Jurkat, Clone E6-1 (cell line): ENCODE data around the gene ARRB2.

Experiments used
- DNase-seq: peaks from one replicate; pipeline ENCODE4 v3.0.0-alpha.2; 2011; ENCODE audit warnings: low read depth, low spot score
- H3K4me3 ChIP-seq: 2 replicates; pipeline ENCODE4 v1.5.1; 2011; ENCODE audit warnings: mild to moderate bottlenecking, low read length, control low read depth, moderate library complexity

ARRB2 gene

DNA sequence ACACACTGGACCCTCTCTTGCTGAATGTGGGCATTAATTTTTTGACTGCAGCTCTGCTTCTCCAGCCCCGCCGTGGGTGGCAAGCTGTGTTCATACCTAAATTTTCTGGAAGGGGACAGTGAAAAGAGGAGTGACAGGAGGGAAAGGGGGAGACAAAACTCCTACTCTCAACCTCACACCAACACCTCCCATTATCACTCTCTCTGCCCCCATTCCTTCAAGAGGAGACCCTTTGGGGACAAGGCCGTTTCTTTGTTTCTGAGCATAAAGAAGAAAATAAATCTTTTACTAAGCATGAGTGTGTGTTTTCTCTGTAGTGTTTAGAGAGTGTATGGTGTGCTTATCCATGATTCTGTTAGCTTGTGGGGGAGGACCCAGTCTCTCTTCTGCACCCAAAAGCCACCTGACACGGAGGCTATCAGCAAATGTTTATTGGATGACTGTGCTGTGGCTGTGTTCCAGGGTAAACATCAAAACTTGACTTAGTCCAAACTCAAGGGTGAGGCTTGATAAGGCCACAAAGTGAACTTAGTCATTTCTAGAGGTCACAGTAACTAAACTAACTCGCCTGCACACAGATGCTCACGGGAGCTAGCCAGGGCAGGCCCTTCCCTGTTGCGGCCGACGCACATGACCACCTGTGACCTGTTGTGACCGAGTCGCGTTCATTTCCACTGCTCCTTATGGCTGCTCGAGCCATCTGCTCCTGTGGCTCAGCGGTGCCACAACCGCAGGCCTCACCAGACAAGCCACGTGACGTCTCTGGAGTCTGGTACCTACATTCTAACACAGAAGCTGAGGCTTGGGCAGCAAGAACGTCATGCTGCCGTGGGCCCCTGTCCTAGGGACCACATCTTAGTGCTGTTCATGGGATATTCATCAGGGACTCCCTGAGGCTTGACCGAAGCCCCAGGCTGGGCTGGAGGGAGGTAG, 11.0 kb downstream of the ARRB2 start:
- DNase-seq = no peak
- no peak overlapping the region for H3K4me3 ChIP-seq

DNA sequence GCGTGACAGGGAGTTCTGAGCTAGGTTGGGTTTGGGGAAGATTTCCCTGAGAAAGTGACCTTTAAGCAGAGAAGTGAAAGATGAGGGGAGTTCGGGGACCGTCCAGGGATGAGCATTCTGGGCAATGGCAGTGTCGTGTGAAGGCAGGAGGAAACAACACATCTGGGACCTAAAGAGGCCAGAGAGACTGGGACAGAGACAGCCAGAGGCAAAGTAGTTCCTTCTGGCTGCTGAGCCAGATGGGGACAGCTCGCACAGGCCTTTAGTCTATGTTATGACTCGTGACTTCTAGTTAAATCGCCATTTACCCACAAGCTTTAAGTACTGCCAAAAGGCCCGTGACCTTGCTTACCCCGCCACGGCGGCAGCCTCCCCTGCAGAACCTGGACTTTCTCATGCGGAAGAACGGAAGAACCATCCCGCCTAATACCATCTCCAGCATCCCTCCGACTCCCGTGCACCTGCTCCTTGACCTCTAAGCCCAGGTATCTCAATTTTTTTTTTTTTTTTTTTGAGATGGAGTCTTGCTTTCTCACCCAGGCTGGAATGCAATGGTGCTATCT, 12.3 kb downstream of the ARRB2 start:
- DNase-seq = no peak
- H3K4me3 ChIP-seq = no peak overlapping the region

- DNase-seq = no peak
- no peak overlapping the region for H3K4me3 ChIP-seq
These were observed 14.2 kb downstream of the ARRB2 start for GRCh38 chr17:4724650-4725049.

DNA sequence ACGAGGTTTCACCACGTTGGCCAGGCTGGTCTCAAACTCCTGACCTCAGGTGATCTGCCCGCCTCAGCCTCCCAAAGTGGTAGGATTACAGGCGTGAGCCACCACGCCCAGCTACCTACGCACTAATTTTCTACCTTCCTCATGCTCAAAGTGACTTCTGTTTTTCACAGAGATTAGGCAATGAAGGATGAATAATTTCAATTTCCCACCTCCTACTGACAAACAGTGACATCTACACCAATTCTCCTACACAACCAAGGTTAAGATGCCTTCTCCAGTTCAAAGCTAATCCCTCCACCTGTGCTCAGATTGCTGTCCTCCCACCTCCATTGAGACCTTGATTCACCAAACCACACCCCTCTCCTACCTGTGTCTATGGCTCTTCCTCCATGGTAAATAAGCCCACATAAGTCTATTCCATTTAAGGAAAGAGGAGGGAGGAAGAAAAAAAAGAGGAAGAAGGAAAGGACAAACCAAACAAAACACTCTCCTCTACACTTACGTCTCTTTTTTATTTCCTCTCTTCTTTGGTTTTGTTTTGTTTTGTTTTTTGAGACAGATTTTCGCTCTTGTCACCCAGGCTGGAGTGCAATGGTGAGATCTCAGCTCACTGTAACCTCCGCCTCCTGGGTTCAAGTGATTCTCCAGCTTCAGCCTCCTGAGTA, 15.3 kb downstream of the ARRB2 start:
- H3K4me3 ChIP-seq = no peak overlapping the region
- no peak for DNase-seq

- no peak overlapping the region for H3K4me3 ChIP-seq
- no peak for DNase-seq
These were observed 17.7 kb downstream of the ARRB2 start for GRCh38 chr17:4728124-4728523.

DNA sequence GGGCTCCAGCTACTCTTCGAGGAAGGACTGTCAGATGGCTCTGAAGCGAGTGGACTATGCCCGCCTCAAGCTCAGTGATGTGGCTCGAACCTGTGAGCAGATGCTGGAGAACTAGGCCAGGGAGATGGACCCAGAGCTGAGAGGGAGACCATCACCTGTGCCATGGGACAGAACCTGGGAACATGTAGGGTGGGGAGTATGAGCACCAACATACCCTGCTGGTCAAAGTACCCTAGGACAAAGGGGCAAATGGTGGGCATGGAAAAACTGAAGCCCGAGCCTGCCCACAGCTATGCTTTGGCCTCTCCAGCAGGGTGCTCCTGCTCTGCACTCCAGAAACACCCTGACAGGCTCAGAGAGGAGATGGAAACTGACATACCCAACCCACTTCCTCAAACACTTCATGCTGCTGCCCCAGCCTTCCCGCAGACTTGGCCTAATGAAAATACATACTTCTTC, 22.7 kb downstream of the ARRB2 start:
- peak; percentile 30 for DNase-seq
- no peak overlapping the region for H3K4me3 ChIP-seq

DNA sequence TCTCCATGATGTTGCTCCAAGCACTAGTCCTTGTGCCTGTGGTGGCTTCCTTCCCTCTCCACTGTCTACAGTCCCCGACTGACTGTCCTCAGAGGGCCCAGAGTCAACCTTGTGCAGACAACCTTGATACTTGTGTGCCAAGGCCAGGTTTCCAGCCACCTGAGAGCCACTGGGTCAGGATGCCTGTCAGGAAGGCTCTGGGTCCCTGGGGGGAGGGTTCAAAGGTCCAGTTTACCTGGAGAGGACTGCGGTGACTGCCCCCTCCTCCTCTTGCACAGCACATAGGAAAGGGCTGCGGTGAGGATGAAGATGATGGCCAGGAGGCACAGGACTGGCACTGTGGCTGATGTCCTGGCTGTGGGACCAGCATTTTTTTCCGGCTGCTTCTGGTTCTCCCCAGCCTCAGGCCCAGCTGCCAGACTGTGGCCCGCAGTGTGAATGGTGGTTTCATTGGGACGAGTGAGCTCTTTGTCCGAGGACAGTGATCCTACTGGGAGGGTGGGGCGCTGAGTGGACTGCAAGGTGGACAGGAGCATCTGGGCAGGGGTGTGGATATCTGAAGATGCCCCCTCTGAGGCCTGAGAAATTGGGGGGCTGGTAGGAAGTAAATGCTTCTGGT, 24.5 kb downstream of the ARRB2 start:
- H3K4me3 ChIP-seq = no peak overlapping the region

DNA sequence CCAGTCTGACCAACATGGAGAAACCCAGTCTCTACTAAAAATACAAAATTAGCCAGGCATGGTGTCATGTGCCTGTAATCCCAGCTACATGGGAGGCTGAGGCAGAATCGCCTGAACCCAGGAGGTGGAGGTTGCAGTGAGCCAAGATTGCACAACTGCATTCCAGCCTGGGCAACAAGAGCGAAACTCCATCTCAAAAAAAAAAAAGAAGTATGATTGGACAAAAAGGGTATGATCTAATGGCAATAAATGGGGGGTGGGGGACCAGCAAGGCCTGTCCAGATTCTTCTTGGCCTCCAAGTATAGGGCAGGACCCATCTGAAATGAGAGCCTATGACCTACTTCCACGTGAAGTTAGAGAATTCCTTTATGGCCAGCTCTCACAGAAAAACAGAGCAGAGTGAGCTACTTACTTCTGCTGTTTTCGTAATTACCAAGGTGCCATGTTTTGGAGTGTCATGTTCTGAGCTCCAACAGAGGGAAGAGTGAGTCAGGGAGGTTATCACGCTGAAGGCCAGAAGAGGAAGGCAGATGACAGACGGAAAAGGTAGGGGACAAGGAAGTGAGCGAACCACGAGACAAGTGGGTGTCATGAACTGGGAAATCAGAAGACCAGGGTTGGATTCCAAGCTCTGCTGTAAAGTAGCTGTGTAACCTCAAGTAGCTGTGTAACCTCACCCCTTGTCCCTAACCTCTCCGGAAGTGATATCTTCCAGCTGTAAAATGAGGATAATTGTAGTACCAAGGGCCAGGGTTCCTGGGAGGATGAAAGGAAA, 25.6 kb downstream of the ARRB2 start:
- no peak overlapping the region for H3K4me3 ChIP-seq
- DNase-seq = no peak

More for the DNA sequence above, 24.5 kb downstream of the ARRB2 start:
- DNase-seq = no peak

GRCh38 chr17:4738136-4739121, 28.0 kb downstream of the ARRB2 start:
- no peak for DNase-seq
- H3K4me3 ChIP-seq = peak overlapping the region; percentile 49

DNA sequence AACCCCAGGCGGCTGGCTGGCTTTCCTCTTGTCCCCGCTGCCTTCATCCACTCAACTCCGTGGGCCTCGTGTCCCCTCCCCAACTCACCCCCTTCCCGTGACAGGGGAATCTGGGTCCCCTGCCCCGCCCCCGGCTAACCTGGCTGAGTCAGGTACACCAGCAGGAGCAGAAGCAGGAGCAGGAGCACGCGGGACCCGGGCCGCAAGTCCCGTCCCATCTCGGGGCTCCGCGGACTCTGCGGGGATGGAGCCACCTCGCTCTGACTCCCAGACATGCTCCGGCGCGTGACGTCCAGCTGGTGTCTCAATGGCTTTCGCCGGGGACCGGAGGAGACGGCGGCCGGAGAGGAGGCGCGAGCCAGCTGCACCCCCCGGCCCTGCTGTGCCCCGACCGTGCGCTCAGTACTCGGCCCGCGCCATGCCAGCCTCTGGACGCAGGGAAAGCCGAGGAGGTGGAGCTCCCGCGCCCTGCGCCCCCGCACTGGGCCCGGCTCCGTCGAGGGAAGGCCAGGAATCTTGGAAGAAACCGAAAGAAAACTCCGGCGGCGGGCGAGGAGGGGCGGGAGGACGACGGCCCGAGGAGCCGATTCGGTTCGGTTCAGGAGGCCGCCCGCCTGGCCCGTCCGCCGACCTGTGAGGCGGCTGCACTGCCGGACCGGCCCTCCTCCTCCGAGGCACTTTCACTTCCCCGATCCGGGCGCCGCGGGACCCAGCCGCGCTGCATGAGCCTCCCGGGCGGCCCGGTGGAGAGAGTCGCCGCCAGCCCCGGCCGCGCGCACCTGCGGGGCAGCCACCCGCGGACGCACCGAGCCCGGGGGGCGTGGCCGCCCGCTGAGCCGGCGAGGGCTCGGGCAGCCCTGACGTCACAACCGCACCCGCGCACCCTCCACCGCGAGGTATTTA, 28.9 kb downstream of the ARRB2 start, which contains the start of the genes CXCL16 and ZMYND15:
CXCL16 (minus strand) TSS at position 807 of the 903 bp plus-strand sequence; CDS start at position 218, 589 bp downstream.
ZMYND15 (plus strand) TSS at position 712 of the 903 bp plus-strand sequence. CDS start 716 bp downstream, outside the sequence.
- no peak for DNase-seq
- H3K4me3 ChIP-seq = peak within 1 kb of the TSS; percentile 49

GRCh38 chr17:4740025-4740351, 29.6 kb downstream of the ARRB2 start:
- peak overlapping the region; percentile 49 for H3K4me3 ChIP-seq
- DNase-seq = no peak

- no peak overlapping the region for H3K4me3 ChIP-seq
These were observed 30.2 kb downstream of the ARRB2 start for GRCh38 chr17:4740584-4740983.

GRCh38 chr17:4741544-4741943, 31.1 kb downstream of the ARRB2 start:
- no peak overlapping the region for H3K4me3 ChIP-seq
- DNase-seq = no peak

More at GRCh38 chr17:4740584-4740983, 30.2 kb downstream of the ARRB2 start:
- DNase-seq = no peak

DNA sequence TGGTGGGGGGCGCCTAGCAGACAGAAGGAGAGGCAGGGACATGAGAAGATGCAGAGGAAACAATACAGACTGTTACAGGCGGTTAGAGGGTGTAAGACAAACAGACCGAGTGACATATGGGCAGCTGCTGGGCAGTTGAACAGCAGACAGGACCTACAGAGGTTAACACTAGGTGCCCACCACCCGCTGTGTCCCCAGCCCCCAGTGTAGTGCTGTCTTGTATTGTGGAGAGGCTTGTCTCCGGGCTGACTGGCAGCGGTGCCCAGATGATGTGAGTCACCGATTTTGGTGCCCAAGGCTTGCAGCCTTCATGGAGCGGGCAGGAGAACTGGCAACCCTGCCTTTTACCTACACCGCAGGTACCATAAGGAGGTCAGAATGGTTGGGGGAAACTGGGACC, 31.7 kb downstream of the ARRB2 start:
- H3K4me3 ChIP-seq = no peak overlapping the region
- no peak for DNase-seq

GRCh38 chr17:4742629-4743028, 32.2 kb downstream of the ARRB2 start:
- DNase-seq = no peak
- no peak overlapping the region for H3K4me3 ChIP-seq

DNA sequence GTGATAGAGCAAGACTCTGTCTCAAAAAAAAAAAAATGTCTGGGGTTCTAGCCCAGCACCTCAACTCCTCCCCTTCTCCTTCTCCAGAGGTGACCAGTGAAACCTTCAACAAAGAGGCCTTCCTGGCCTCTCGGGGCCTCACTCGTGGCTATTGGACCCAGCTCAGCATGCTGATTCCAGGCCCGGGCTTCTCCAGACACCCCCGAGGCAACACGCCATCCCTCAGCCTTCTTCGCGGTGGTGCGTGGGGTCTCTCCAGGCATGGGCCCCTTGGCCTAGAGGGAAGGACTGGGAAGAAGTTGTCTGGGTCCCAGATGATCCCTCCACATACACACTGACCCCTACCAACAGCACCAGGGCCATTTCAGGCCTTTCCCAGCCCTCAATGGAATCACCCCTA, 32.8 kb downstream of the ARRB2 start:
- no peak for DNase-seq
- no peak overlapping the region for H3K4me3 ChIP-seq

GRCh38 chr17:4743898-4744297, 33.5 kb downstream of the ARRB2 start:
- no peak for DNase-seq
- no peak overlapping the region for H3K4me3 ChIP-seq
